Common myeloid progenitor, CD34-positive (primary cell): ENCODE data around the gene OTOP3.

Experiments used
- CTCF ChIA-PET: fragments of 350-600 bp; sonication (Branson Sonifier 250); formaldehyde crosslinking; loops from one replicate; lab custom pipeline; 2021; ENCODE audit warnings: antibody characterized with exemption; lab: Charles Lee
- POLR2A ChIA-PET: fragments of 350-600 bp; sonication (Branson Sonifier 250); formaldehyde crosslinking; loops from one replicate; lab custom pipeline; 2021; ENCODE audit warnings: antibody characterized with exemption; lab: Charles Lee
- DNase-seq, 3 donors: peaks; one replicate each; pipeline versions ENCODE4 v3.0.0 to v3.0.0-alpha.2; 2013
- H3K27ac ChIP-seq, 2 experiments: 1 replicate in 1 of 2; 2 replicates in 1 of 2; pipeline ENCODE4 v1.7.0; 2013; ENCODE audit warnings: inconsistent platforms in 2 of 2, low read length in 2 of 2, mild to moderate bottlenecking in 2 of 2, low read depth in 1 of 2, moderate library complexity in 1 of 2; ENCODE audit not compliant: severe bottlenecking in 2 of 2, insufficient read depth in 1 of 2, poor library complexity in 1 of 2
- H3K27me3 ChIP-seq, 5 experiments: replicated peaks in 2 of 5; 1 replicate in 3 of 5; 2 replicates in 2 of 5; pipeline versions ENCODE4 v1.6.1 to v1.7.0; 2013; ENCODE audit warnings: low read length in 4 of 5, mild to moderate bottlenecking in 2 of 5, moderate library complexity in 2 of 5, inconsistent platforms in 1 of 5; ENCODE audit not compliant: insufficient read depth in 5 of 5, control insufficient read depth in 4 of 5
- H3K36me3 ChIP-seq, 4 experiments: 1 replicate in 2 of 4; 2 replicates in 2 of 4; pipeline versions ENCODE4 v1.6.1 to v1.7.0; 2013; ENCODE audit warnings: low read length in 3 of 4, control low read depth in 1 of 4, mild to moderate bottlenecking in 1 of 4; ENCODE audit not compliant: control insufficient read depth in 4 of 4, insufficient read depth in 4 of 4
- H3K4me1 ChIP-seq, 4 experiments: 1 replicate in 3 of 4; 2 replicates in 1 of 4; pipeline versions ENCODE4 v1.6.1 to v1.7.1; 2013; ENCODE audit warnings: low read length in 3 of 4, mild to moderate bottlenecking in 3 of 4, control low read depth in 1 of 4, inconsistent platforms in 1 of 4, moderate library complexity in 1 of 4; ENCODE audit not compliant: control insufficient read depth in 4 of 4, insufficient read depth in 4 of 4; ENCODE audit errors: control extremely low read depth in 1 of 4
- H3K4me3 ChIP-seq, 7 experiments: 1 replicate in 4 of 7; 2 replicates in 3 of 7; pipeline versions ENCODE4 v1.5.1 to v1.7.0; 2013; ENCODE audit warnings: mild to moderate bottlenecking in 7 of 7, low read length in 6 of 7, moderate library complexity in 6 of 7, inconsistent platforms in 2 of 7, low read depth in 2 of 7, control low read depth in 1 of 7; ENCODE audit not compliant: insufficient read depth in 4 of 7, control insufficient read depth in 1 of 7; ENCODE audit errors: extremely low read depth in 1 of 7
- H3K9me3 ChIP-seq, 5 experiments: 1 replicate in 4 of 5; 2 replicates in 1 of 5; pipeline versions ENCODE4 v1.6.1 to v1.7.1; 2013; ENCODE audit warnings: low read length in 4 of 5, mild to moderate bottlenecking in 2 of 5, inconsistent platforms in 1 of 5, low read depth in 1 of 5, moderate library complexity in 1 of 5; ENCODE audit not compliant: control insufficient read depth in 4 of 5, insufficient read depth in 2 of 5; ENCODE audit errors: control extremely low read depth in 1 of 5
- WGBS: methylation state at CpG from one replicate; pipeline ENCODE4 v1.1.5; 2013; ENCODE audit not compliant: insufficient coverage; 5-methylcytosine and 5-hydroxymethylcytosine counted together

OTOP3 gene

DNA sequence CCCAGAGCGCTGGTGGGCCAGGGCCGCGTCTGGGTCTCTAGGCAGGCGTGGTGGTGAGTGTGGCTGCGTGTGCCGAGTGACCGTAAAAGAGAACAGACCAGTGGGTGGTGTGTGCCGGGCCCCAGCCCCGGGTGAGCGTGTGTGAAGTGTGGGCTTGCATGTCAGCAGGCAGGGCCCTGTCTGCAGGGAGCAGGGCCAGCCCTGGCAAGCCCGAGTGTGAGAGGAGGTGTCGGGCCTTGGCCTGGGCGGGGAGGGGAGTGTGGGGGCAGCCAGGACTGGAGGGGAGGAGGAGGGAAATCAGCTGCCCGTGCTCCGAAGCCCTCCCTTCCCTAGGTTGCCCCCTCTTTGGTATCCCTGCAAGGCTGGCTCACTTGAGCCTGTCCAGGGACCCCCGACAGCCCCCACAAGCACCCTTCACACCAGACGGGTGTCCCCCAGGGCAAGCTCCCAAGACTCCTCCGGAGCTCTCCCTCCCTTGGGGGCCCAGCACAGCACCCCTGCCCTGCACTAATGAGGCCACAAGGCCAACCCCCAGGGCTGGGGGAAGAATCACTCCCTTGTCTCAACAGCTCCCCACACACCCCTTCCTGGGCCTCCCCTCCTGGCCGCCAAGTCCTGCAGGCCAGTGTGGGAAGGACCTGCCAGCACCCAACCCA lies 14.5 kb upstream of the OTOP3 start:
- DNase-seq = no peak
- no peak overlapping the region for H3K27ac ChIP-seq
- H3K4me3 ChIP-seq = no peak overlapping the region
- no peaks in the 10 kb centered on the region for H3K36me3 ChIP-seq
- CTCF ChIA-PET = interaction anchor here (0.7 to 5.5 kb wide), 5 partner anchors 15 to 92 kb away, joined by 3 to 37 read pairs (median 4); partner anchors contain the start of gene MRPL58
- WGBS = 91% methylated on average over 13 of the region's 19 CpGs
- no peaks in the 10 kb centered on the region for H3K9me3 ChIP-seq
- POLR2A ChIA-PET = no interaction called here
- peaks cover 0 to 35% (median 32%) of the 10 kb centered on the region in 4 experiments for H3K4me1 ChIP-seq
- peaks cover 0 to 69% (median 32%) of the 10 kb centered on the region in 5 experiments for H3K27me3 ChIP-seq

DNA sequence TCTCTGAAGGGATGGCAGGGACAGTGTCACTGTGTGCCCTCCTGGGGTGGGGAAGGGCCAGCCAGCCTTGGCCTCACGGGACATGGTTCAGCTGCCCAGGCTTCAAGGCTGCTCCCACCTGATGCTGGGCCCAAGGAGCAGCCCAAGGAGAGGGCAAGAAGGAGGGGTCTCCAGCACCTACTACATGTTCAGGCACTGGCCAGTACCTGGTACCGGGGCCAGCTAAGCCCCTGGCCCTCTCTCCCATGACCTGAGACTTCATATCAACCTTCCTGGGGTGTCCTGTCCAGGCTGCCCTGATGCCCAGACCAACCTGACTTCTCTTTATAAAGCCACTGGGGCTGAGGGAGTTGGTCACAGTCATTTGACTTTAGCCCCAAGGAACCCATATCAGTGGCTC lies 13.9 kb upstream of the OTOP3 start:
- CTCF ChIA-PET = interaction anchor here (0.7 to 5.5 kb wide), 4 partner anchors 15 to 40 kb away, joined by 3 to 37 read pairs (median 20); no protein-coding TSS in a partner anchor
- H3K27me3 ChIP-seq = peaks cover 0 to 74% (median 35%) of the 10 kb centered on the region in 5 experiments
- POLR2A ChIA-PET = no interaction called here

DNA sequence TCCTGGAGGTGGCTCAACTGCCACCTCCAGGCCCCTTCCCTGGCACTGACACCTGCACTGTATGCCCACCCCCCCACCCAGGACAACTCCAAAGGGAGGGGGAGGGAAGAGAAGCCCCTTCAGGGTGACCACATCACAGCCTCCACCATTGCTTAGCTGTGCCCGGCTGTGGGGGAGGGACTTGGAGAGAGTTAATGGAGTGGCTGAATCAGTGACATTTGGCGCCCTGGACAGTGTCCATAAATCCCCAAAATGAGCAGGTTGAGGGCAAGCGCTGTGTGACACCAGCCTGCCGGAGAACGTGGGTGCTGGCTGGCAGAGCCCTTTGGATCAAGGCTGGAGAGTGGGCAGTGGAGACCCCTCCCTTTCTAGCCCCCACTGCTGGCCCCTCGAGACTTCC lies 13.5 kb upstream of the OTOP3 start:
- no peak overlapping the region for H3K4me3 ChIP-seq
- peaks cover 0 to 33% (median 30%) of the 10 kb centered on the region in 4 experiments for H3K4me1 ChIP-seq
- ChIA-PET CTCF (interaction anchor here (2.1 to 6.2 kb wide), 4 partner anchors 22 to 40 kb away, joined by 6 to 64 read pairs (median 36); no protein-coding TSS in a partner anchor), POLR2A (no interaction called here)
- H3K27me3 ChIP-seq = peaks cover 0 to 79% (median 35%) of the 10 kb centered on the region in 5 experiments
- DNase-seq = no peak
- WGBS = 76% methylated on average over 5 of the region's 6 CpGs
- no peaks in the 10 kb centered on the region for H3K9me3 ChIP-seq
- no peak overlapping the region for H3K27ac ChIP-seq
- no peaks in the 10 kb centered on the region for H3K36me3 ChIP-seq

More for the DNA sequence above, 13.9 kb upstream of the OTOP3 start:
- Histone ChIP-seq H3K9me3 (no peaks in the 10 kb centered on the region), H3K27ac (no peak overlapping the region), H3K36me3 (no peaks in the 10 kb centered on the region), H3K4me1 (peaks cover 0 to 35% (median 32%) of the 10 kb centered on the region in 4 experiments), H3K4me3 (no peak overlapping the region)
- 100% methylated on average over 2 of the region's 2 CpGs for WGBS
- no peak for DNase-seq

DNA sequence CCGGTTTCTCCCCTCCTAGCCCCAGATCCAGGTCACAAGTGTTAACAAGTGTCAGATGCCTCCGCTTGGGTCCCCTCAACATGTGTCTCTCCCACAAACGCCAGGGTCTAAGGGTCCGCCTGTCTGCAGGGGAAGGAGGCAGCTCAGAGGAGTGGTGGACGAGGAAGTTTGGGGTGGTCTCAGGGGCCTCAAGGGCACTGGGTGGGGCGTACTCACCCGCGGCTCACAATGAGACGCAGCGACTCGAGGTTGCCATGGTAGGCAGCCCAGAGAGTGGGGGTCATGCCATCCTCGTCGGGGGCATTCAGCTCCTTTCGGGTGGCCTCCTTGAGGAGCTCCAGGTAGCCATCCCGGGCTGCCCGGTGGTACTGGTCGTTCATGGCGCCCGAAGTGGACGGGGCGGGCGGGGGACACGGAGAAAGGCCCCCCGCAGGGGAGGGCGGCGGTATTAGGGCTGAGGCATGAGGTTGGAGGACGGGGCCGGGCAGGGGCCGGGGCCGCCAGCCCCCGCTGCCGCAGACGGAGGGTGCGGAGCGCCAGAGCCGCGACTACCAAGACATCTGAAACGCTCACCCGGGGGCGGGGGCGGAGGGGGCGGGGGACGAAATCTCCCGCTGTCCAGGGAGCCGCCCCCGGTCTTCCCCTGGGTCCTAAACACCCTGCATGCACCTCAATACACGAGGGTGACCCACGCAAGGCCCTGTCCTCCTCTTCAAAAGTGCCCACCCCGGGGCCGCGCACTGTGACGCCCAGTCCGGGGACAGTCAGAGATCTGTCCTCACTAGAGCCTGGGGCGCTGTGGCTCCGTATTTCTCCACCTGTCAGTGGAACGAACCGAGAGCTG lies 12.8 kb upstream of the OTOP3 start, which contains the start of gene USH1G:
TSS of gene USH1G (minus strand) at position 562 of the 844 bp plus-strand sequence. CDS start at position 380, 182 bp downstream.
- ChIA-PET CTCF (interaction anchor here (1.1 to 6.2 kb wide), 7 partner anchors 8 to 39 kb away, joined by 3 to 64 read pairs (median 5); no protein-coding TSS in a partner anchor), POLR2A (no interaction called here)
- Histone ChIP-seq H3K4me3 (peak within 1 kb of the TSS in 4 of 7 experiments; percentile 36 to 67 (median 45)), H3K36me3 (no peaks in the 10 kb centered on the region), H3K4me1 (peaks cover 0 to 25% (median 23%) of the 10 kb centered on the region in 4 experiments), H3K9me3 (no peaks in the 10 kb centered on the region), H3K27me3 (peaks cover 0 to 84% (median 37%) of the 10 kb centered on the region in 5 experiments), H3K27ac (no peak within 1 kb of the TSS)
- DNase-seq = no peak
- WGBS = 4% methylated on average over 33 of the region's 57 CpGs

DNA sequence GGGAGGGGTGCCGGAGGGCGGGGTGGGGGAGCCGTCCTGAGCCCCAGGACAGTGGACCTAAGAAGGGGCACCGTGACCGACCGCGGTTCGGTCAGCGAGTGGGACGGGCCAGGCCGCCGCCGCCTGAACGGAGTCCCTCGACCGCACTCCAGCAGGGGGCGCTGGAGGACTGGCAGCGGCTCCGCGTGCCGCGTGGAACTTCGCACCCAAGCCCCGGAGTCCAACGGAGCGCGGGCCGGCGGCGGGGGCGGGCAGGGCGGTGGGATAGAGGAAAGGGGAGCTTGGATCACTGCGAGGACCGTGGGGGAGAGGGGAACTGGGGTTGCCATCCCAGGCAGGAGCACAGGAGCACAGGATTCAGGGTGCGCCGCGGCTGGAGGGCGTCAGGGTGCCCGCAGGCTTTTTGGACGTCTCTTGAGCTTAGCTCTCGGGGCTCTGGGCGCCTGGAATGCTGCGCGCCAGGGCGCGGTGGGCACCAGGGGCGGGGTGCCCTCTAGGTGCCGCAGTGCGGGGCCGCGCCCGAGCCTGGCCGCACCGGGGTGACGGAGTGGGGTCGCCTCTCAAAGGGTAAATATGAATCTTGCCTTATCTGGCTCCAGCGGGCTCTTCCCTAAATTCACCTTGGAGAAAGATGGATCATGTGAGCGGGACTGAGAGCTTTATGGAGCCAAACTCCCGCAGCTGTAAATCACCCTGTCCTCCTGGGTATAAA lies 12.0 kb upstream of the OTOP3 start:
- CTCF ChIA-PET = interaction anchor here (0.8 to 6.2 kb wide), 11 partner anchors 8 to 96 kb away, joined by 3 to 64 read pairs (median 4); no protein-coding TSS in a partner anchor
- H3K27me3 ChIP-seq = peaks cover 0 to 84% (median 38%) of the 10 kb centered on the region in 5 experiments
- H3K4me3 ChIP-seq = peak overlapping the region in 4 of 7 experiments; percentile 25 to 67 (median 40)
- POLR2A ChIA-PET = no interaction called here
- H3K9me3 ChIP-seq = no peaks in the 10 kb centered on the region
- no peaks in the 10 kb centered on the region for H3K36me3 ChIP-seq
- under 1% methylated on average over 48 of the region's 59 CpGs for WGBS
- no peak overlapping the region for H3K27ac ChIP-seq
- H3K4me1 ChIP-seq = peaks cover 0 to 25% (median 21%) of the 10 kb centered on the region in 4 experiments
- DNase-seq = peak; percentile 40 to 69 (median 67)

DNA sequence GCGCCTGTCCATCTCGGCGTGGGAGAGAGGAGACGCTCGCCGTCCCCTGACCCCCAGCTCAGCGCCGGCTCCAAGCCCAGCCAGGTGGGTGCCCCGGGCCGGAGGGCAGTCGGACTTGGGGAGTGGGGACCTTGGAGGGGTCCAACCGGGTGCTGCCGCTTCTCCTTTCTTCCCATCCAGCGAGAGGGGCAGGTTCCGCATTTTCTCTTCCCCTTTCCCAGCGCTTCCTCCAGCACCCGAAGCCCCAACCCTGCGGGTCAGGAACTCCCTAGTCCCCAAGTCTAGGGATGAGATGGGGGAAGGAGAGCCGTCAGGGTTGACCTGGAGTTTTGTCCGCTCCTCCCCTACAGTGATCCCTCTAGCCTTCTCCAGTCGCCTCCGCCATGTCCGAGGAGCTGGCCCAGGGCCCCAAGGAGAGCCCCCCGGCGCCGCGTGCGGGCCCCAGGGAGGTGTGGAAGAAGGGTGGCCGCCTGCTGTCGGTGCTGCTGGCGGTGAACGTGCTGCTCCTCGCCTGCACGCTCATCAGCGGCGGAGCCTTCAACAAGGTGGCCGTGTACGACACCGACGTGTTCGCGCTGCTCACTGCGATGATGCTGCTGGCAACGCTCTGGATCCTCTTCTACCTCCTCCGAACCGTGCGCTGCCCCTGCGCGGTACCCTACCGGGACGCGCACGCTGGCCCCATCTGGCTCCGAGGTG lies 11.3 kb upstream of the OTOP3 start, which contains the start of gene OTOP2:
TSS of gene OTOP2 (plus strand) at position 24 of the 699 bp plus-strand sequence. CDS start at position 384, 360 bp downstream.
- H3K4me3 ChIP-seq = peak within 1 kb of the TSS in 4 of 7 experiments; percentile 32 to 67 (median 45)
- H3K27ac ChIP-seq = no peak within 1 kb of the TSS
- ChIA-PET POLR2A (no interaction called here), CTCF (interaction anchor here (0.8 to 6.2 kb wide), 8 partner anchors 10 to 95 kb away, joined by 3 to 64 read pairs (median 4); no protein-coding TSS in a partner anchor)
- no peaks in the 10 kb centered on the region for H3K36me3 ChIP-seq
- DNase-seq = peak; percentile 19 to 69 (median 68)
- peaks cover 0 to 80% (median 38%) of the 10 kb centered on the region in 5 experiments for H3K27me3 ChIP-seq
- 1% methylated on average over 22 of the region's 54 CpGs for WGBS
- H3K9me3 ChIP-seq = no peaks in the 10 kb centered on the region
- H3K4me1 ChIP-seq = peaks cover 0 to 25% (median 21%) of the 10 kb centered on the region in 4 experiments
